Measurements from ENCODE around the gene MUC22.
A peak's percentile ranks its signal among the peaks of the same experiment; 100 is the strongest.

Gene MUC22

GRCh38 chr6:31068669-31069340, 58.5 kb downstream of the MUC22 start:
- Histone ChIP-seq H3K27ac (ENCODE audit: low read depth, low read length) (no peak overlapping the region), H3K27me3 (ENCODE audit: control insufficient read depth, low read length) (peaks cover 4% of the 10 kb centered on the region), H4K20me1 (ENCODE audit: control insufficient read depth, insufficient read depth, low read depth, low read length) (no peaks in the 10 kb centered on the region), H3K4me2 (ENCODE audit: low read length) (no peak overlapping the region), H3K4me3 (ENCODE audit: low read length) (no peak overlapping the region), H3K79me2 (ENCODE audit: control insufficient read depth, low read length) (no peaks in the 10 kb centered on the region), H3K36me3 (ENCODE audit: control insufficient read depth, low read length) (no peaks in the 10 kb centered on the region), H3K9me3 (ENCODE audit: control insufficient read depth, insufficient read depth, low read length) (no peaks in the 10 kb centered on the region), H3K4me1 (ENCODE audit: control insufficient read depth, low read length) (no peaks in the 10 kb centered on the region), H3F3A (ENCODE audit: control insufficient read depth, insufficient read depth) (no peaks in the 10 kb centered on the region), H3K9me2 (replicated peaks; ENCODE audit: control insufficient read depth, low read length) (no peaks in the 10 kb centered on the region)
- TF ChIP-seq, protein P1, sequence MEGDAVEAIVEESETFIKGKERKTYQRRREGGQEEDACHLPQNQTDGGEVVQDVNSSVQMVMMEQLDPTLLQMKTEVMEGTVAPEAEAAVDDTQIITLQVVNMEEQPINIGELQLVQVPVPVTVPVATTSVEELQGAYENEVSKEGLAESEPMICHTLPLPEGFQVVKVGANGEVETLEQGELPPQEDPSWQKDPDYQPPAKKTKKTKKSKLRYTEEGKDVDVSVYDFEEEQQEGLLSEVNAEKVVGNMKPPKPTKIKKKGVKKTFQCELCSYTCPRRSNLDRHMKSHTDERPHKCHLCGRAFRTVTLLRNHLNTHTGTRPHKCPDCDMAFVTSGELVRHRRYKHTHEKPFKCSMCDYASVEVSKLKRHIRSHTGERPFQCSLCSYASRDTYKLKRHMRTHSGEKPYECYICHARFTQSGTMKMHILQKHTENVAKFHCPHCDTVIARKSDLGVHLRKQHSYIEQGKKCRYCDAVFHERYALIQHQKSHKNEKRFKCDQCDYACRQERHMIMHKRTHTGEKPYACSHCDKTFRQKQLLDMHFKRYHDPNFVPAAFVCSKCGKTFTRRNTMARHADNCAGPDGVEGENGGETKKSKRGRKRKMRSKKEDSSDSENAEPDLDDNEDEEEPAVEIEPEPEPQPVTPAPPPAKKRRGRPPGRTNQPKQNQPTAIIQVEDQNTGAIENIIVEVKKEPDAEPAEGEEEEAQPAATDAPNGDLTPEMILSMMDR (IDR thresholded peaks at IDR 0.05; ENCODE audit: low read depth, low read length, poor library complexity, severe bottlenecking): peak; percentile 87
- no peak for TF ChIP-seq EZH2phosphoT487 (IDR thresholded peaks at IDR 0.05; ENCODE audit: borderline replicate concordance, low read length)

- Histone ChIP-seq H3K4me3 (ENCODE audit: low read length) (no peak overlapping the region), H3K4me2 (ENCODE audit: low read length) (no peak overlapping the region), H3K4me1 (ENCODE audit: control insufficient read depth, low read length) (no peaks in the 10 kb centered on the region)
These were observed 60.5 kb downstream of the MUC22 start for GRCh38 chr6:31070711-31071197.

GRCh38 chr6:31074401-31074800, 64.1 kb downstream of the MUC22 start:
- H3K4me1 ChIP-seq (ENCODE audit: control insufficient read depth, low read length): no peaks in the 10 kb centered on the region
- no peaks in the 10 kb centered on the region for H3K36me3 ChIP-seq (ENCODE audit: control insufficient read depth, low read length)
- no peak overlapping the region for H3K4me2 ChIP-seq (ENCODE audit: low read length)
- no peaks in the 10 kb centered on the region for H3K9me2 ChIP-seq (replicated peaks; ENCODE audit: control insufficient read depth, low read length)
- H4K20me1 ChIP-seq (ENCODE audit: control insufficient read depth, insufficient read depth, low read depth, low read length): no peaks in the 10 kb centered on the region
- no peaks in the 10 kb centered on the region for H3F3A ChIP-seq (ENCODE audit: control insufficient read depth, insufficient read depth)
- H3K27me3 ChIP-seq (ENCODE audit: control insufficient read depth, low read length): no peaks in the 10 kb centered on the region
- TF ChIP-seq, protein P1 (IDR thresholded peaks at IDR 0.05; ENCODE audit: low read depth, low read length, poor library complexity, severe bottlenecking): no peak
- no peak for TF ChIP-seq EZH2phosphoT487 (IDR thresholded peaks at IDR 0.05; ENCODE audit: borderline replicate concordance, low read length)
- no peaks in the 10 kb centered on the region for H3K79me2 ChIP-seq (ENCODE audit: control insufficient read depth, low read length)
- no peaks in the 10 kb centered on the region for H3K9me3 ChIP-seq (ENCODE audit: control insufficient read depth, insufficient read depth, low read length)
- H3K27ac ChIP-seq (ENCODE audit: low read depth, low read length): no peak overlapping the region
- H3K4me3 ChIP-seq (ENCODE audit: low read length): no peak overlapping the region

More at GRCh38 chr6:31070711-31071197, 60.5 kb downstream of the MUC22 start:
- H3K9me3 ChIP-seq (ENCODE audit: control insufficient read depth, insufficient read depth, low read length): no peaks in the 10 kb centered on the region
- no peaks in the 10 kb centered on the region for H4K20me1 ChIP-seq (ENCODE audit: control insufficient read depth, insufficient read depth, low read depth, low read length)
- H3K79me2 ChIP-seq (ENCODE audit: control insufficient read depth, low read length): no peaks in the 10 kb centered on the region
- H3K27me3 ChIP-seq (ENCODE audit: control insufficient read depth, low read length): no peaks in the 10 kb centered on the region
- no peaks in the 10 kb centered on the region for H3F3A ChIP-seq (ENCODE audit: control insufficient read depth, insufficient read depth)
- TF ChIP-seq EZH2phosphoT487 (IDR thresholded peaks at IDR 0.05; ENCODE audit: borderline replicate concordance, low read length): no peak
- TF ChIP-seq, protein P1 (IDR thresholded peaks at IDR 0.05; ENCODE audit: low read depth, low read length, poor library complexity, severe bottlenecking): peak; percentile 21
- H3K36me3 ChIP-seq (ENCODE audit: control insufficient read depth, low read length): no peaks in the 10 kb centered on the region
- H3K27ac ChIP-seq (ENCODE audit: low read depth, low read length): no peak overlapping the region
- H3K9me2 ChIP-seq (replicated peaks; ENCODE audit: control insufficient read depth, low read length): no peaks in the 10 kb centered on the region

Data from DOHH2 (cell line).